IMR-90 (cell line): ENCODE measurements around the gene TBC1D10B. TPM values are rescaled to one million over a fixed set of nuclear protein-coding genes. Genes with fewer than 3 reads are reported as not detected.

ENCODE experiments used
- ATAC-seq: fragments of 200-7000 bp; cut with Tn5 transposase; 2 replicates; pipeline ENCODE4 v1.9.1; 2020; ENCODE audit warnings: low read depth, mild to moderate bottlenecking, moderate library complexity
- BruUV-seq: library from RNA; stranded (reverse); fragments of 400-500 nt; replicated peaks from 2 replicates; lab custom pipeline; 2021; lab: Mats Ljungman, UMichigan
- CTCF ChIA-PET: fragments of 300-600 bp; formaldehyde crosslinking; extraction: SDS; loops from one replicate; lab custom pipeline; 2021; ENCODE audit warnings: antibody characterized with exemption; lab: Yijun Ruan, JAX
- POLR2A ChIA-PET: fragments of 300-600 bp; sonication (Branson Sonifier 250); formaldehyde crosslinking; loops from one replicate; lab custom pipeline; 2022; ENCODE audit warnings: antibody characterized with exemption; ENCODE audit not compliant: unreplicated experiment; lab: Charles Lee
- DNase-seq: peaks from one replicate; pipeline ENCODE4 v3.0.0; 2013
- H2AFZ ChIP-seq: replicated peaks from 2 replicates; pipeline ENCODE3; 2013; ENCODE audit warnings: low read length, mild to moderate bottlenecking; ENCODE audit not compliant: poor library complexity
- H2AK5ac ChIP-seq: 2 replicates; pipeline ENCODE4 v1.6.1; 2013; ENCODE audit warnings: low read depth, low read length, inconsistent platforms
- H2AK9ac ChIP-seq: replicated peaks from 2 replicates; pipeline ENCODE3; 2013; ENCODE audit warnings: mild to moderate bottlenecking, low read depth, low read length, moderate library complexity; ENCODE audit not compliant: poor library complexity
- H2BK120ac ChIP-seq: 2 replicates; pipeline ENCODE4 v1.6.1; 2013; ENCODE audit warnings: low read depth, low read length, inconsistent platforms
- H2BK15ac ChIP-seq: 3 replicates; pipeline ENCODE4 v1.6.1; 2013; ENCODE audit warnings: low read depth, low read length, inconsistent platforms
- H2BK20ac ChIP-seq: 2 replicates; pipeline ENCODE4 v1.6.1; 2013; ENCODE audit warnings: low read depth, mild to moderate bottlenecking, inconsistent platforms, low read length, moderate library complexity
- H2BK5ac ChIP-seq: 2 replicates; pipeline ENCODE4 v1.6.1; 2013; ENCODE audit warnings: mild to moderate bottlenecking, low read depth, low read length, inconsistent platforms; ENCODE audit not compliant: poor library complexity, severe bottlenecking
- H3K14ac ChIP-seq: replicated peaks from 2 replicates; pipeline ENCODE4 v1.6.1; 2013; ENCODE audit warnings: low read depth, low read length, inconsistent platforms
- H3K18ac ChIP-seq: 2 replicates; pipeline ENCODE4 v1.6.1; 2013; ENCODE audit warnings: low read depth, low read length, control low read depth
- H3K23ac ChIP-seq: 2 replicates; pipeline ENCODE4 v1.6.1; 2013; ENCODE audit warnings: low read depth, low read length, inconsistent platforms
- H3K27ac ChIP-seq: 2 replicates; pipeline ENCODE4 v1.5.1; 2013; ENCODE audit warnings: mild to moderate bottlenecking, control low read depth, low read length; ENCODE audit not compliant: insufficient read depth
- H3K27me3 ChIP-seq: 2 replicates; pipeline ENCODE4 v1.6.1; 2013; ENCODE audit warnings: low read length; ENCODE audit not compliant: control insufficient read depth, insufficient read depth
- H3K36me3 ChIP-seq: 2 replicates; pipeline ENCODE4 v1.6.1; 2013; ENCODE audit warnings: low read length, mixed read lengths; ENCODE audit not compliant: control insufficient read depth, insufficient read depth
- H3K4ac ChIP-seq: 2 replicates; pipeline ENCODE4 v1.6.1; 2013; ENCODE audit warnings: low read depth, low read length, inconsistent platforms
- H3K4me1 ChIP-seq: 2 replicates; pipeline ENCODE4 v1.6.1; 2013; ENCODE audit warnings: low read length, mixed read lengths; ENCODE audit not compliant: control insufficient read depth, insufficient read depth
- H3K4me2 ChIP-seq: 2 replicates; pipeline ENCODE4 v1.6.1; 2013; ENCODE audit warnings: low read depth, mild to moderate bottlenecking, control low read depth, low read length, moderate library complexity
- H3K4me3 ChIP-seq: 2 replicates; pipeline ENCODE4 v1.5.1; 2013; ENCODE audit warnings: low read depth, mild to moderate bottlenecking, control low read depth, low read length, moderate library complexity; ENCODE audit not compliant: insufficient read depth
- H3K56ac ChIP-seq: 2 replicates; pipeline ENCODE4 v1.6.1; 2013; ENCODE audit warnings: low read length, inconsistent platforms; ENCODE audit not compliant: insufficient read depth; ENCODE audit errors: extremely low read depth
- H3K79me1 ChIP-seq, 2 experiments: 2 replicates each; pipeline ENCODE4 v1.6.1; 2013; ENCODE audit warnings: low read length in 2 of 2, inconsistent platforms in 1 of 2, low read depth in 1 of 2
- H3K9ac ChIP-seq: 2 replicates; pipeline ENCODE4 v1.6.1; 2013; ENCODE audit warnings: low read depth, low read length, control low read depth
- H3K9me1 ChIP-seq: 2 replicates; pipeline ENCODE4 v1.6.1; 2013; ENCODE audit warnings: low read length, inconsistent platforms; ENCODE audit not compliant: insufficient read depth
- H3K9me3 ChIP-seq: 2 replicates; pipeline ENCODE4 v1.6.1; 2013; ENCODE audit warnings: low read length; ENCODE audit not compliant: control insufficient read depth, insufficient read depth
- H4K20me1 ChIP-seq: 2 replicates; pipeline ENCODE4 v1.6.1; 2013; ENCODE audit warnings: low read length, inconsistent platforms; ENCODE audit not compliant: insufficient read depth
- H4K5ac ChIP-seq: 2 replicates; pipeline ENCODE4 v1.6.1; 2013; ENCODE audit warnings: mild to moderate bottlenecking, low read depth, low read length, control low read depth
- H4K8ac ChIP-seq, 2 experiments: 2 replicates each; pipeline ENCODE4 v1.6.1; 2013; ENCODE audit warnings: low read depth in 2 of 2, low read length in 2 of 2, control low read depth in 1 of 2, inconsistent platforms in 1 of 2
- H4K91ac ChIP-seq: 2 replicates; pipeline ENCODE4 v1.6.1; 2013; ENCODE audit warnings: low read depth, low read length, inconsistent platforms; ENCODE audit not compliant: insufficient read depth
- BHLHE40 ChIP-seq: fragments of 150-350 bp; IDR thresholded peaks from 2 replicates; pipeline ENCODE4 v1.6.1; 2016; ENCODE audit warnings: mild to moderate bottlenecking, low read depth, low read length
- CEBPB ChIP-seq: IDR thresholded peaks from 2 replicates; pipeline ENCODE4 v1.6.1; 2012; ENCODE audit warnings: low read depth, low read length, improper control_type of control experiment
- CHD1 ChIP-seq: IDR thresholded peaks from 2 replicates; pipeline ENCODE4 v1.6.1; 2012; ENCODE audit warnings: low read depth, low read length, improper control_type of control experiment
- ELK1 ChIP-seq: fragments of 150-350 bp; IDR thresholded peaks from 2 replicates; pipeline ENCODE4 v1.6.1; 2016; ENCODE audit warnings: low read depth, mild to moderate bottlenecking, low read length, moderate library complexity, borderline replicate concordance
- FOS ChIP-seq: fragments of 150-350 bp; IDR thresholded peaks from 2 replicates; pipeline ENCODE4 v1.6.1; 2016; ENCODE audit warnings: low read depth, low read length
- MAFK ChIP-seq: IDR thresholded peaks from 2 replicates; pipeline ENCODE4 v1.6.1; 2012; ENCODE audit warnings: low read depth, low read length, improper control_type of control experiment
- MAZ ChIP-seq: IDR thresholded peaks from 2 replicates; pipeline ENCODE4 v1.6.1; 2012; ENCODE audit warnings: low read depth, mild to moderate bottlenecking, low read length, improper control_type of control experiment, moderate library complexity, borderline replicate concordance
- MXI1 ChIP-seq: IDR thresholded peaks from 2 replicates; pipeline ENCODE4 v1.6.1; 2012; ENCODE audit warnings: low read depth, mild to moderate bottlenecking, low read length, moderate library complexity, borderline replicate concordance
- NFE2L2 ChIP-seq: fragments of 150-350 bp; IDR thresholded peaks from 2 replicates; pipeline ENCODE4 v1.6.1; 2016; ENCODE audit warnings: low read depth, mild to moderate bottlenecking, low read length
- RAD21 ChIP-seq: IDR thresholded peaks from 2 replicates; pipeline ENCODE4 v1.6.1; 2012; ENCODE audit warnings: low read length, improper control_type of control experiment
- RCOR1 ChIP-seq: IDR thresholded peaks from 2 replicates; pipeline ENCODE4 v1.6.1; 2012; ENCODE audit warnings: mild to moderate bottlenecking, low read length, improper control_type of control experiment; ENCODE audit not compliant: insufficient replicate concordance
- RFX5 ChIP-seq: IDR thresholded peaks from 2 replicates; pipeline ENCODE4 v1.8.0; 2012; ENCODE audit warnings: low read depth, mild to moderate bottlenecking, low read length, moderate library complexity
- WGBS, 2 experiments: methylation state at CpG; one replicate each; pipeline versions ENCODE4 v1.1.5 to v1.1.7; 2013; ENCODE audit warnings: missing lambda C conversion rate in 2 of 2; ENCODE audit not compliant: insufficient read length in 1 of 2; ENCODE audit errors: extremely low coverage in 2 of 2; 5-methylcytosine and 5-hydroxymethylcytosine counted together
- dilution Hi-C: fragments of 300-500 bp; cut with HindIII; formaldehyde crosslinking; loops from one replicate; pipeline ENCODE4 v1.14.3; 2018; ENCODE audit warnings: low sequenced_read_pairs; ENCODE audit not compliant: unreplicated experiment
- in situ Hi-C: fragments of 300-500 bp; cut with MboI; formaldehyde crosslinking; loops from 3 replicates; pipeline ENCODE4 v1.14.3; 2019; ENCODE audit warnings: low sequenced_read_pairs, inconsistent platforms, mixed read lengths
- intact Hi-C: fragments of 100-400 bp; cut with micrococcal nuclease; formaldehyde crosslinking; loops from 2 replicates; pipeline ENCODE4 v1.10.0; 2022
- polyA plus RNA-seq, 3 experiments: library from polyadenylated mRNA; depleted of rRNA; stranded (reverse); fragments of >200 nt; gene quantifications; 2 replicates each; pipeline ENCODE4 v1.2.3, GENCODE V29; 2012; ENCODE audit warnings: low replicate concordance in 1 of 3
- total RNA-seq: library from RNA; depleted of rRNA; stranded (reverse); fragments of >200 nt; gene quantifications from 2 replicates; pipeline ENCODE4 v1.2.3, GENCODE V29; 2012
- TF ChIP-seq, protein P1 (sequence below): fragments of 150-350 bp; IDR thresholded peaks from 2 replicates; pipeline ENCODE4 v1.6.1; 2017; ENCODE audit warnings: mild to moderate bottlenecking, antibody characterized with exemption, low read length, low read depth

TBC1D10B gene
- total and polyA plus RNA-seq, 2 of the 4 experiments (the other 2 are of a cell fraction): 8.4 to 24.9 TPM

- intact Hi-C loops: no loop called here
- Histone ChIP-seq H4K8ac (no peak overlapping the region), H3K23ac (no peak overlapping the region), H4K20me1 (no peaks in the 10 kb centered on the region), H3K4me1 (peaks cover 3% of the 10 kb centered on the region; the same call in 1 of the 2 replicates), H3K27me3 (no peaks in the 10 kb centered on the region), H3K36me3 (no peaks in the 10 kb centered on the region), H3K56ac (no peak overlapping the region), H2BK15ac (no peak overlapping the region), H2BK5ac (no peak overlapping the region), H3K4ac (no peak overlapping the region), H3K18ac (no peak overlapping the region), H3K4me2 (no peak overlapping the region), H3K79me1 (peaks cover 3 to 4% of the 10 kb centered on the region in 2 experiments; a peak in 2 of 4 replicates), H3K27ac (no peak overlapping the region), H2AK5ac (no peak overlapping the region), H3K4me3 (no peak overlapping the region), H2BK20ac (no peak overlapping the region), H2AFZ (no peak overlapping the region), H4K91ac (no peak overlapping the region), H3K9me1 (peaks cover 6% of the 10 kb centered on the region; the same call in 1 of the 2 replicates), H3K9me3 (no peaks in the 10 kb centered on the region), H2BK120ac (no peak overlapping the region), H4K5ac (no peak overlapping the region), H2AK9ac (no peak overlapping the region), H3K14ac (no peak overlapping the region), H3K9ac (no peak overlapping the region)
- ChIA-PET POLR2A (no interaction called here), CTCF (no interaction called here)
- in situ Hi-C loops: no loop called here
- no TSS peak for BruUV-seq
- ATAC-seq (no peak), DNase-seq (no peak)
- TF ChIP-seq CEBPB (no peak), RCOR1 (no peak), RAD21 (no peak), MAZ (no peak), CHD1 (no peak), RFX5 (no peak), BHLHE40 (no peak), FOS (no peak), NFE2L2 (no peak), ELK1 (no peak), MXI1 (no peak), MAFK (no peak)
- TF ChIP-seq, protein P1, sequence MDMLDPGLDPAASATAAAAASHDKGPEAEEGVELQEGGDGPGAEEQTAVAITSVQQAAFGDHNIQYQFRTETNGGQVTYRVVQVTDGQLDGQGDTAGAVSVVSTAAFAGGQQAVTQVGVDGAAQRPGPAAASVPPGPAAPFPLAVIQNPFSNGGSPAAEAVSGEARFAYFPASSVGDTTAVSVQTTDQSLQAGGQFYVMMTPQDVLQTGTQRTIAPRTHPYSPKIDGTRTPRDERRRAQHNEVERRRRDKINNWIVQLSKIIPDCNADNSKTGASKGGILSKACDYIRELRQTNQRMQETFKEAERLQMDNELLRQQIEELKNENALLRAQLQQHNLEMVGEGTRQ: no peak
- dilution Hi-C loops: no loop called here
- 88% methylated on average over 4 of the region's 13 CpGs; no CpG with 5 or more reads in 1 of the 2 experiments for WGBS, 2 experiments
Measured at GRCh38 chr16:30340621-30341020, 29.7 kb downstream of the TBC1D10B start.
